ENCODE measurements around the gene NCKAP5.

GRCh38 chr2:133552821-133553220, 15.4 kb downstream of the NCKAP5 start:
- TF ChIP-seq CTCF (IDR thresholded peaks at IDR 0.05; ENCODE audit: insufficient read depth, low read length) (no peak), POLR2AphosphoS5 (IDR thresholded peaks at IDR 0.05; ENCODE audit: low read depth) (no peak), SPI1 (IDR thresholded peaks at IDR 0.05; ENCODE audit: borderline replicate concordance, low read depth) (no peak), REST (IDR thresholded peaks at IDR 0.05; ENCODE audit: insufficient replicate concordance, low read depth) (no peak), GABPA (IDR thresholded peaks at IDR 0.05; ENCODE audit: low read depth) (no peak)

Data from HL-60 (cell line).